HepG2 (cell line): ENCODE measurements around the gene BRD2. TPM values are rescaled to one million over a fixed set of nuclear protein-coding genes. Genes with fewer than 3 reads are reported as not detected.

Source experiments
- AHR ChIP-seq: IDR thresholded peaks from 2 replicates; pipeline ENCODE4 v1.6.1; 2018; ENCODE audit warnings: missing genetic modification reagents, missing compliant biosample characterization
- AKAP8 ChIP-seq: sonication (generic); formaldehyde crosslinking; IDR thresholded peaks from 2 replicates; pipeline ENCODE4 v1.5.1; 2020; ENCODE audit warnings: mild to moderate bottlenecking, missing genetic modification reagents
- BCL6 ChIP-seq: IDR thresholded peaks from 2 replicates; pipeline ENCODE4 v1.6.1; 2016; ENCODE audit warnings: missing genetic modification reagents, missing compliant biosample characterization
- BHLHE40 ChIP-seq: IDR thresholded peaks from 2 replicates; pipeline ENCODE4 v1.6.1; 2011; ENCODE audit warnings: low read length, improper control_type of control experiment
- DR1 ChIP-seq: sonication (generic); formaldehyde crosslinking; IDR thresholded peaks from 2 replicates; pipeline ENCODE4 v1.8.0; 2021; ENCODE audit warnings: mild to moderate bottlenecking, missing genetic modification reagents, inconsistent platforms
- GABPB1 ChIP-seq: IDR thresholded peaks from 2 replicates; pipeline ENCODE4 v1.6.1; 2016; ENCODE audit warnings: mild to moderate bottlenecking, missing genetic modification reagents, moderate library complexity, missing compliant biosample characterization
- KAT7 ChIP-seq: IDR thresholded peaks from 2 replicates; pipeline ENCODE4 v1.6.1; 2018; ENCODE audit warnings: borderline replicate concordance, missing compliant biosample characterization
- MED13 ChIP-seq: sonication (generic); formaldehyde crosslinking; IDR thresholded peaks from 2 replicates; pipeline ENCODE4 v1.5.0; 2020; ENCODE audit warnings: missing genetic modification reagents
- MTF1 ChIP-seq: sonication (generic); formaldehyde crosslinking; IDR thresholded peaks from 2 replicates; pipeline ENCODE4 v1.5.0; 2020; ENCODE audit warnings: missing genetic modification reagents
- NKX3-1 ChIP-seq: sonication (generic); formaldehyde crosslinking; IDR thresholded peaks from 2 replicates; pipeline ENCODE4 v1.5.0; 2020; ENCODE audit warnings: missing genetic modification reagents
- NONO ChIP-seq, 2 experiments: fragments of 450-650 bp in 1 of 2; sonication (generic) in 1 of 2; formaldehyde crosslinking in 1 of 2; IDR thresholded peaks in 1 of 2; conservative IDR thresholded peaks in 1 of 2; 2 replicates each; pipeline versions ENCODE4 v1.6.1 to v1.8.0; 2017 to 2022; ENCODE audit warnings: mild to moderate bottlenecking in 1 of 2, missing genetic modification reagents in 1 of 2, moderate library complexity in 1 of 2
- WIZ ChIP-seq: sonication (generic); formaldehyde crosslinking; IDR thresholded peaks from 2 replicates; pipeline ENCODE4 v1.5.1; 2020; ENCODE audit warnings: mild to moderate bottlenecking, missing genetic modification reagents
- ZNF264 ChIP-seq: sonication (generic); formaldehyde crosslinking; IDR thresholded peaks from 2 replicates; pipeline ENCODE4 v1.4.0; 2020; ENCODE audit warnings: missing genetic modification reagents
- ZNF282 ChIP-seq: fragments of 450-650 bp; IDR thresholded peaks from 2 replicates; pipeline ENCODE4 v1.6.1; 2018; ENCODE audit not compliant: partially characterized antibody
- ZNF468 ChIP-seq: sonication (generic); formaldehyde crosslinking; IDR thresholded peaks from 2 replicates; pipeline ENCODE4 v1.8.0; 2022; ENCODE audit warnings: mild to moderate bottlenecking, moderate library complexity, missing genetic modification reagents
- ZNF549 ChIP-seq: sonication (generic); formaldehyde crosslinking; IDR thresholded peaks from 2 replicates; pipeline ENCODE4 v1.5.0; 2020; ENCODE audit warnings: missing genetic modification reagents
- ZNF850 ChIP-seq: sonication (generic); formaldehyde crosslinking; conservative IDR thresholded peaks from 2 replicates; pipeline ENCODE4 v1.9.0; 2021; ENCODE audit warnings: mild to moderate bottlenecking, missing genetic modification reagents
- polyA plus RNA-seq, 8 experiments: library from polyadenylated mRNA; depleted of rRNA in 3 of 8; stranded (reverse) in 7 of 8; unstranded in 1 of 8; fragments of >200 nt; fragmentation: Illumina TruSeq in 4 of 8; extraction: Trizol in 4 of 8; gene quantifications; 2 replicates each; pipeline versions ENCODE4 v1.2.1 to v1.2.3, GENCODE V29; 2011 to 2016; ENCODE audit warnings: low read depth in 4 of 8, missing spikeins in 1 of 8, mixed read lengths in 1 of 8; ENCODE audit not compliant: insufficient read depth in 1 of 8
- total RNA-seq, 5 experiments: library from RNA; depleted of rRNA; stranded (reverse); fragments of >200 nt; fragmentation: Illumina TruSeq; extraction: Trizol; gene quantifications; 2 replicates each; pipeline ENCODE4 v1.2.3, GENCODE V29; 2016; ENCODE audit warnings: low read depth in 1 of 5
- TF ChIP-seq, protein P1 (sequence below): sonication (generic); formaldehyde crosslinking; IDR thresholded peaks from 2 replicates; pipeline ENCODE4 v1.4.0; 2020; ENCODE audit warnings: missing genetic modification reagents
- TF ChIP-seq, protein P2 (sequence below): sonication (generic); formaldehyde crosslinking; IDR thresholded peaks from 2 replicates; pipeline ENCODE4 v1.4.0; 2020; ENCODE audit warnings: missing genetic modification reagents
- TF ChIP-seq, protein P3 (sequence below): sonication (generic); formaldehyde crosslinking; IDR thresholded peaks from 2 replicates; pipeline ENCODE4 v1.8.1; 2022; ENCODE audit warnings: low read depth, mild to moderate bottlenecking, missing genetic modification reagents
- TF ChIP-seq, protein P4 (sequence below): sonication (generic); formaldehyde crosslinking; IDR thresholded peaks from 2 replicates; pipeline ENCODE4 v1.5.0; 2020; ENCODE audit warnings: mild to moderate bottlenecking, missing genetic modification reagents

BRD2 gene
- total and polyA plus RNA-seq, 2 of the 13 experiments (the other 11 are each of a cell fraction or from before 2014, with no cell fraction given), result 143 to 202 TPM

DNA sequence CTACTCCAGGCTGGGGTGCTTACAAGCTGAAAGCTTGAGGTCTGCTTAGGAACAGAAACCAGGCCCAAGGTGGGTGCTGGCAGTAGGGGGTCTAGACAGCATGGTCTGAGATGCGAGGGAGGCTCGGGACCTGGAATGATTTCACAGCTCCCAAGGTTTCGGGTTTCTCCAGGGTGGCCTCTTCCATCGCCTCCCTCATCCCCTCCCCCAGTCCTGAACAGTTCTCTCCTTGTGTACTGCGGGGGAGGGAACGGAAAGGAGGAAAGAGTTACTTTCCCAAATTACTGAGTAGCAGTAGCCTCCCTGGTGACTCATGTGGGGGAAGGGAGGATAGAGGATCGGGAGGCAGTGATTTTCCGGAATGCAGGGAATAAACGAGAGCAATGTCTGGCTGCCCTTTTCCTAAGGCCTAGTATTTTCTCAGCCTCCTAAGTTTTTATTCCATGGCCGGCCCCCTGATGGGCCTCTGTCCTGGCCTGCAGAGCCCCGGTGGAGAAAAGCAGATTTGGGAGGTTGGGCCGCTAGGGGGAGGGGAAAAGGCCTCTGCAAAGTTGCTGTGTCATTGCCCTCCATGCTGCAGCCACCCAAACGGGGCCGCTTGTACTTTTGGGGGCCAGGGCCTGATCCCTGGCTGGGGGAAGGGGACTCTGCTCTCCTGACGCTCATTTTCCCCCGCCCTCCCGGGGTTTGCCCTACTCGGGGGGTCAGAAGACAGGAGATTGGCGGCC is 1.5 kb downstream of the BRD2 start (continued):
- peak; percentile 63; the same call in 1 of the 2 replicates for TF ChIP-seq NKX3-1
- TF ChIP-seq, protein P1, sequence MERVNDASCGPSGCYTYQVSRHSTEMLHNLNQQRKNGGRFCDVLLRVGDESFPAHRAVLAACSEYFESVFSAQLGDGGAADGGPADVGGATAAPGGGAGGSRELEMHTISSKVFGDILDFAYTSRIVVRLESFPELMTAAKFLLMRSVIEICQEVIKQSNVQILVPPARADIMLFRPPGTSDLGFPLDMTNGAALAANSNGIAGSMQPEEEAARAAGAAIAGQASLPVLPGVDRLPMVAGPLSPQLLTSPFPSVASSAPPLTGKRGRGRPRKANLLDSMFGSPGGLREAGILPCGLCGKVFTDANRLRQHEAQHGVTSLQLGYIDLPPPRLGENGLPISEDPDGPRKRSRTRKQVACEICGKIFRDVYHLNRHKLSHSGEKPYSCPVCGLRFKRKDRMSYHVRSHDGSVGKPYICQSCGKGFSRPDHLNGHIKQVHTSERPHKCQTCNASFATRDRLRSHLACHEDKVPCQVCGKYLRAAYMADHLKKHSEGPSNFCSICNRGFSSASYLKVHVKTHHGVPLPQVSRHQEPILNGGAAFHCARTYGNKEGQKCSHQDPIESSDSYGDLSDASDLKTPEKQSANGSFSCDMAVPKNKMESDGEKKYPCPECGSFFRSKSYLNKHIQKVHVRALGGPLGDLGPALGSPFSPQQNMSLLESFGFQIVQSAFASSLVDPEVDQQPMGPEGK (CRISPR knock-in tag), result peak; percentile 81
- TF ChIP-seq GABPB1 (CRISPR knock-in tag), result peak; percentile 33; the same call in 1 of the 2 replicates
- no peak for TF ChIP-seq NONO (IDR thresholded peaks at IDR 0.05)
- peak; percentile 35; the same call in 1 of the 2 replicates for TF ChIP-seq NONO (CRISPR knock-in tag; conservative IDR thresholded peaks at IDR 0.05)
- TF ChIP-seq ZNF282, result no peak
- TF ChIP-seq AHR (CRISPR knock-in tag), result peak; percentile 73; the same call in 1 of the 2 replicates
- TF ChIP-seq ZNF264 (CRISPR knock-in tag), result peak; percentile 84
- TF ChIP-seq, protein P2, sequence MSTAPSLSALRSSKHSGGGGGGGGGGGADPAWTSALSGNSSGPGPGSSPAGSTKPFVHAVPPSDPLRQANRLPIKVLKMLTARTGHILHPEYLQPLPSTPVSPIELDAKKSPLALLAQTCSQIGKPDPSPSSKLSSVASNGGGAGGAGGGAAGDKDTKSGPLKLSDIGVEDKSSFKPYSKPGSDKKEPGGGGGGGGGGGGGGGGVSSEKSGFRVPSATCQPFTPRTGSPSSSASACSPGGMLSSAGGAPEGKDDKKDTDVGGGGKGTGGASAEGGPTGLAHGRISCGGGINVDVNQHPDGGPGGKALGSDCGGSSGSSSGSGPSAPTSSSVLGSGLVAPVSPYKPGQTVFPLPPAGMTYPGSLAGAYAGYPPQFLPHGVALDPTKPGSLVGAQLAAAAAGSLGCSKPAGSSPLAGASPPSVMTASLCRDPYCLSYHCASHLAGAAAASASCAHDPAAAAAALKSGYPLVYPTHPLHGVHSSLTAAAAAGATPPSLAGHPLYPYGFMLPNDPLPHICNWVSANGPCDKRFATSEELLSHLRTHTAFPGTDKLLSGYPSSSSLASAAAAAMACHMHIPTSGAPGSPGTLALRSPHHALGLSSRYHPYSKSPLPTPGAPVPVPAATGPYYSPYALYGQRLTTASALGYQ (CRISPR knock-in tag), result 0 out of 2 replicates have a peak, but pooled peaks have one; percentile 16
- peak; percentile 71 for TF ChIP-seq MED13
- peak; percentile 61; the same call in 1 of the 2 replicates for TF ChIP-seq AKAP8 (CRISPR knock-in tag)
- TF ChIP-seq BCL6 (CRISPR knock-in tag), result no peak
- TF ChIP-seq, protein P3, sequence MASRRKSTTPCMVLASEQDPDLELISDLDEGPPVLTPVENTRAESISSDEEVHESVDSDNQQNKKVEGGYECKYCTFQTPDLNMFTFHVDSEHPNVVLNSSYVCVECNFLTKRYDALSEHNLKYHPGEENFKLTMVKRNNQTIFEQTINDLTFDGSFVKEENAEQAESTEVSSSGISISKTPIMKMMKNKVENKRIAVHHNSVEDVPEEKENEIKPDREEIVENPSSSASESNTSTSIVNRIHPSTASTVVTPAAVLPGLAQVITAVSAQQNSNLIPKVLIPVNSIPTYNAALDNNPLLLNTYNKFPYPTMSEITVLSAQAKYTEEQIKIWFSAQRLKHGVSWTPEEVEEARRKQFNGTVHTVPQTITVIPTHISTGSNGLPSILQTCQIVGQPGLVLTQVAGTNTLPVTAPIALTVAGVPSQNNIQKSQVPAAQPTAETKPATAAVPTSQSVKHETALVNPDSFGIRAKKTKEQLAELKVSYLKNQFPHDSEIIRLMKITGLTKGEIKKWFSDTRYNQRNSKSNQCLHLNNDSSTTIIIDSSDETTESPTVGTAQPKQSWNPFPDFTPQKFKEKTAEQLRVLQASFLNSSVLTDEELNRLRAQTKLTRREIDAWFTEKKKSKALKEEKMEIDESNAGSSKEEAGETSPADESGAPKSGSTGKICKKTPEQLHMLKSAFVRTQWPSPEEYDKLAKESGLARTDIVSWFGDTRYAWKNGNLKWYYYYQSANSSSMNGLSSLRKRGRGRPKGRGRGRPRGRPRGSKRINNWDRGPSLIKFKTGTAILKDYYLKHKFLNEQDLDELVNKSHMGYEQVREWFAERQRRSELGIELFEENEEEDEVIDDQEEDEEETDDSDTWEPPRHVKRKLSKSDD (CRISPR knock-in tag), result no peak
- no peak for TF ChIP-seq ZNF850
- TF ChIP-seq DR1 (CRISPR knock-in tag), result no peak
- TF ChIP-seq KAT7 (CRISPR knock-in tag), result no peak
- no peak for TF ChIP-seq ZNF549
- no peak for TF ChIP-seq WIZ (CRISPR knock-in tag)
- TF ChIP-seq, protein P4, sequence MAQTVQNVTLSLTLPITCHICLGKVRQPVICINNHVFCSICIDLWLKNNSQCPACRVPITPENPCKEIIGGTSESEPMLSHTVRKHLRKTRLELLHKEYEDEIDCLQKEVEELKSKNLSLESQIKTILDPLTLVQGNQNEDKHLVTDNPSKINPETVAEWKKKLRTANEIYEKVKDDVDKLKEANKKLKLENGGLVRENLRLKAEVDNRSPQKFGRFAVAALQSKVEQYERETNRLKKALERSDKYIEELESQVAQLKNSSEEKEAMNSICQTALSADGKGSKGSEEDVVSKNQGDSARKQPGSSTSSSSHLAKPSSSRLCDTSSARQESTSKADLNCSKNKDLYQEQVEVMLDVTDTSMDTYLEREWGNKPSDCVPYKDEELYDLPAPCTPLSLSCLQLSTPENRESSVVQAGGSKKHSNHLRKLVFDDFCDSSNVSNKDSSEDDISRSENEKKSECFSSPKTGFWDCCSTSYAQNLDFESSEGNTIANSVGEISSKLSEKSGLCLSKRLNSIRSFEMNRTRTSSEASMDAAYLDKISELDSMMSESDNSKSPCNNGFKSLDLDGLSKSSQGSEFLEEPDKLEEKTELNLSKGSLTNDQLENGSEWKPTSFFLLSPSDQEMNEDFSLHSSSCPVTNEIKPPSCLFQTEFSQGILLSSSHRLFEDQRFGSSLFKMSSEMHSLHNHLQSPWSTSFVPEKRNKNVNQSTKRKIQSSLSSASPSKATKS (CRISPR knock-in tag), result no peak
- TF ChIP-seq ZNF468 (CRISPR knock-in tag), result no peak
- TF ChIP-seq MTF1, result no peak
- no peak; the same call in 1 of the 2 replicates for TF ChIP-seq BHLHE40
